Stimulated activated naive CD8-positive, alpha-beta T cell treated with anti-CD3 and anti-CD28 coated beads, Interleukin-15, amount 100 ng/mL, for 72 hours (primary cell): ENCODE measurements around the gene ACOT7.
"Not testable (repeated sequence)": the region's sequence is repeated elsewhere in the genome, so short reads cannot be mapped to it uniquely, and the experiment has no call there.

ENCODE experiments used
- ATAC-seq: fragments of 150-1000 bp; cut with Tn5 transposase; 2 replicates; pipeline ENCODE4 v1.10.0; 2021; ENCODE audit warnings: mild to moderate bottlenecking, moderate library complexity
- DNase-seq, 2 donors: peaks; one replicate each; pipeline ENCODE4 v3.0.0; 2021 to 2022
- H3K27ac Mint-ChIP-seq, 2 donors: one replicate each; pipeline ENCODE4 v1.8.0; 2022; ENCODE audit warnings: mild to moderate bottlenecking in 2 of 2, mixed read lengths in 2 of 2, moderate library complexity in 2 of 2
- H3K27me3 Mint-ChIP-seq: one replicate; pipeline ENCODE4 v1.8.0; 2022; ENCODE audit warnings: mixed read lengths
- H3K4me1 Mint-ChIP-seq: one replicate; pipeline ENCODE4 v1.8.0; 2022; ENCODE audit warnings: mild to moderate bottlenecking, mixed read lengths
- H3K4me3 Mint-ChIP-seq, 2 donors: one replicate each; pipeline ENCODE4 v1.8.0; 2022; ENCODE audit warnings: mild to moderate bottlenecking in 2 of 2, mixed read lengths in 2 of 2, moderate library complexity in 1 of 2
- H3K9me3 Mint-ChIP-seq, 2 donors: one replicate each; pipeline ENCODE4 v1.8.0; 2022; ENCODE audit warnings: mixed read lengths in 2 of 2

The ACOT7 gene

GRCh38 chr1:6329851-6330250 lies 63.7 kb downstream of the ACOT7 start:
- Mint-ChIP-seq H3K4me3 (no peak overlapping the region), H3K27me3 (no peaks in the 10 kb centered on the region), H3K4me1 (no peaks in the 10 kb centered on the region), H3K27ac (no peak overlapping the region), H3K9me3 (no peaks in the 10 kb centered on the region)
- ATAC-seq (no peak), DNase-seq (no peak)

- ATAC-seq, result no peak
- H3K4me3 Mint-ChIP-seq, result no peak overlapping the region
- no peaks in the 10 kb centered on the region for H3K27me3 Mint-ChIP-seq
- H3K4me1 Mint-ChIP-seq, result no peaks in the 10 kb centered on the region
- H3K27ac Mint-ChIP-seq, result no peak overlapping the region
- no peaks in the 10 kb centered on the region for H3K9me3 Mint-ChIP-seq
- DNase-seq, result no peak
Observed at GRCh38 chr1:6329396-6329795, 64.2 kb downstream of the ACOT7 start.

GRCh38 chr1:6328696-6329095 lies 64.9 kb downstream of the ACOT7 start:
- H3K27ac Mint-ChIP-seq, result no peak overlapping the region
- DNase-seq (no peak), ATAC-seq (no peak)
- H3K4me3 Mint-ChIP-seq, result no peak overlapping the region
- no peaks in the 10 kb centered on the region for H3K9me3 Mint-ChIP-seq
- H3K4me1 Mint-ChIP-seq, result no peaks in the 10 kb centered on the region
- H3K27me3 Mint-ChIP-seq, result no peaks in the 10 kb centered on the region

GRCh38 chr1:6328091-6328490 lies 65.5 kb downstream of the ACOT7 start:
- Mint-ChIP-seq H3K4me1 (no peaks in the 10 kb centered on the region), H3K27me3 (no peaks in the 10 kb centered on the region), H3K27ac (peak overlapping the region in 1 of 2 donors; percentile 19), H3K9me3 (no peaks in the 10 kb centered on the region), H3K4me3 (no peak overlapping the region)
- DNase-seq (no peak), ATAC-seq (no peak)

- Mint-ChIP-seq H3K4me1 (no peaks in the 10 kb centered on the region), H3K27me3 (no peaks in the 10 kb centered on the region), H3K4me3 (no peak overlapping the region), H3K9me3 (no peaks in the 10 kb centered on the region), H3K27ac (no peak overlapping the region)
- DNase-seq (no peak), ATAC-seq (no peak)
Observed at GRCh38 chr1:6325482-6325881, 68.1 kb downstream of the ACOT7 start.

- no peaks in the 10 kb centered on the region for H3K27me3 Mint-ChIP-seq
- no peaks in the 10 kb centered on the region for H3K4me1 Mint-ChIP-seq
- no peak overlapping the region for H3K4me3 Mint-ChIP-seq
- H3K27ac Mint-ChIP-seq, result no peak overlapping the region
- DNase-seq (no peak), ATAC-seq (no peak)
- H3K9me3 Mint-ChIP-seq, result no peaks in the 10 kb centered on the region
Observed at GRCh38 chr1:6322161-6322560, 71.4 kb downstream of the ACOT7 start.

GRCh38 chr1:6321205-6321604 lies 72.4 kb downstream of the ACOT7 start:
- H3K27ac Mint-ChIP-seq, result no peak overlapping the region
- no peaks in the 10 kb centered on the region for H3K27me3 Mint-ChIP-seq
- ATAC-seq (no peak), DNase-seq (no peak)
- no peak overlapping the region for H3K4me3 Mint-ChIP-seq
- H3K9me3 Mint-ChIP-seq, result no peaks in the 10 kb centered on the region
- no peaks in the 10 kb centered on the region for H3K4me1 Mint-ChIP-seq

GRCh38 chr1:6317098-6317760 lies 76.3 kb downstream of the ACOT7 start:
- DNase-seq, result no peak
- Mint-ChIP-seq H3K4me1 (no peaks in the 10 kb centered on the region), H3K27me3 (no peaks in the 10 kb centered on the region), H3K9me3 (no peaks in the 10 kb centered on the region), H3K4me3 (no peak overlapping the region), H3K27ac (no peak overlapping the region)
- ATAC-seq, result no peak

- Mint-ChIP-seq H3K4me3 (no peak overlapping the region), H3K27ac (no peak overlapping the region), H3K27me3 (no peaks in the 10 kb centered on the region), H3K9me3 (no peaks in the 10 kb centered on the region), H3K4me1 (no peaks in the 10 kb centered on the region)
- DNase-seq (no peak), ATAC-seq (no peak)
Observed at GRCh38 chr1:6316240-6317097, 77.1 kb downstream of the ACOT7 start.

- Mint-ChIP-seq H3K4me1 (no peaks in the 10 kb centered on the region), H3K27ac (no peak overlapping the region), H3K4me3 (no peak overlapping the region), H3K9me3 (no peaks in the 10 kb centered on the region), H3K27me3 (no peaks in the 10 kb centered on the region)
- DNase-seq (no peak), ATAC-seq (no peak)
Observed at GRCh38 chr1:6314503-6314902, 79.1 kb downstream of the ACOT7 start.

- DNase-seq (no peak), ATAC-seq (no peak)
- no peak overlapping the region for H3K27ac Mint-ChIP-seq
- H3K9me3 Mint-ChIP-seq, result peaks cover 0 to 2% of the 10 kb centered on the region in 2 donors
- no peaks in the 10 kb centered on the region for H3K4me1 Mint-ChIP-seq
- H3K4me3 Mint-ChIP-seq, result no peak overlapping the region
- no peaks in the 10 kb centered on the region for H3K27me3 Mint-ChIP-seq
Observed at GRCh38 chr1:6313393-6314200, 80.0 kb downstream of the ACOT7 start.

GRCh38 chr1:6310116-6310848 lies 83.3 kb downstream of the ACOT7 start:
- no peaks in the 10 kb centered on the region for H3K4me1 Mint-ChIP-seq
- H3K27ac Mint-ChIP-seq, result no peak overlapping the region
- H3K27me3 Mint-ChIP-seq, result no peaks in the 10 kb centered on the region
- no peak for ATAC-seq
- no peak for DNase-seq
- peaks cover 16 to 17% of the 10 kb centered on the region in 2 donors for H3K9me3 Mint-ChIP-seq
- no peak overlapping the region for H3K4me3 Mint-ChIP-seq

- Mint-ChIP-seq H3K27me3 (no peaks in the 10 kb centered on the region), H3K4me3 (no peak overlapping the region), H3K4me1 (no peaks in the 10 kb centered on the region), H3K9me3 (peaks cover 16 to 17% of the 10 kb centered on the region in 2 donors), H3K27ac (no peak overlapping the region)
- ATAC-seq, result no peak
- DNase-seq, result no peak
Observed at GRCh38 chr1:6309564-6309963, 84.0 kb downstream of the ACOT7 start.

GRCh38 chr1:6308449-6308848 lies 85.1 kb downstream of the ACOT7 start:
- Mint-ChIP-seq H3K9me3 (peaks cover 16 to 17% of the 10 kb centered on the region in 2 donors), H3K27me3 (no peaks in the 10 kb centered on the region), H3K4me3 (no peak overlapping the region), H3K4me1 (no peaks in the 10 kb centered on the region), H3K27ac (no peak overlapping the region)
- DNase-seq (no peak), ATAC-seq (no peak)

GRCh38 chr1:6307682-6308081 lies 85.9 kb downstream of the ACOT7 start:
- not testable (repeated sequence) for H3K4me3 Mint-ChIP-seq, H3K27me3 Mint-ChIP-seq, ATAC-seq, H3K27ac Mint-ChIP-seq, DNase-seq, H3K4me1 Mint-ChIP-seq
- H3K9me3 Mint-ChIP-seq, result peaks cover 16 to 17% of the 10 kb centered on the region in 2 donors
